PFSK-1 (cell line): Measurements from ENCODE around the gene HDAC11.

Source experiments
- FOXP2 ChIP-seq: optimal IDR thresholded peaks from 2 replicates; pipeline ENCODE3; 2011; ENCODE audit warnings: borderline replicate concordance, control low read depth, inconsistent platforms; ENCODE audit not compliant: insufficient read depth; ENCODE audit errors: extremely low read length, extremely low read depth
- POLR2AphosphoS5 ChIP-seq: IDR thresholded peaks from 2 replicates; pipeline ENCODE4 v1.6.1; 2012; ENCODE audit warnings: low read depth, mild to moderate bottlenecking, control low read depth, low read length, moderate library complexity
- REST ChIP-seq, 2 experiments: IDR thresholded peaks; 2 replicates each; pipeline versions ENCODE4 v1.6.1 to v1.8.0; 2011 to 2012; ENCODE audit warnings: low read depth in 2 of 2, low read length in 2 of 2, control low read depth in 1 of 2, inconsistent platforms in 1 of 2, mild to moderate bottlenecking in 1 of 2, moderate library complexity in 1 of 2; ENCODE audit not compliant: insufficient read depth in 1 of 2
- SIN3A ChIP-seq: IDR thresholded peaks from 2 replicates; pipeline ENCODE4 v1.6.1; 2012; ENCODE audit warnings: mild to moderate bottlenecking, low read length, moderate library complexity, borderline replicate concordance; ENCODE audit not compliant: insufficient read depth
- TAF1 ChIP-seq: IDR thresholded peaks from 2 replicates; pipeline ENCODE4 v1.6.1; 2012; ENCODE audit warnings: low read length, control low read depth, borderline replicate concordance; ENCODE audit not compliant: insufficient read depth

Gene HDAC11

GRCh38 chr3:13547591-13548371 lies 67.7 kb downstream of the HDAC11 start:
- TF ChIP-seq FOXP2 (no peak), POLR2AphosphoS5 (no peak), SIN3A (no peak), TAF1 (no peak), REST (IDR thresholded peaks at IDR 0.05; ENCODE audit: insufficient read depth in 1 of 2, low read depth in 2 of 2, low read length in 2 of 2) (no peak)

- TF ChIP-seq REST (IDR thresholded peaks at IDR 0.05; ENCODE audit: insufficient read depth in 1 of 2, low read depth in 2 of 2, low read length in 2 of 2) (no peak), SIN3A (no peak), TAF1 (no peak), POLR2AphosphoS5 (no peak), FOXP2 (no peak)
These were observed 68.9 kb downstream of the HDAC11 start, which contains the start of gene FBLN2 for GRCh38 chr3:13548696-13549622. Gene FBLN2, plus strand, starts transcription at chr3:13549125. Its CDS starts 21,231 bp downstream, at chr3:13570356.

GRCh38 chr3:13549623-13550422 lies 69.7 kb downstream of the HDAC11 start:
- TF ChIP-seq TAF1, result no peak
- TF ChIP-seq REST (IDR thresholded peaks at IDR 0.05; ENCODE audit: insufficient read depth in 1 of 2, low read depth in 2 of 2, low read length in 2 of 2), result no peak
- TF ChIP-seq FOXP2, result no peak
- no peak for TF ChIP-seq POLR2AphosphoS5

- TF ChIP-seq POLR2AphosphoS5 (no peak), REST (IDR thresholded peaks at IDR 0.05; ENCODE audit: insufficient read depth in 1 of 2, low read depth in 2 of 2, low read length in 2 of 2) (no peak), SIN3A (no peak), FOXP2 (no peak)
These were observed 70.3 kb downstream of the HDAC11 start for GRCh38 chr3:13550423-13550690.
